Right hindlimb (tissue), 1 donor: ENCODE data around the gene EIF5AL1.
A peak's percentile ranks its signal among the peaks of the same experiment; 100 is the strongest.
"Not testable (repeated sequence)": the region's sequence is repeated elsewhere in the genome, so short reads cannot be mapped to it uniquely, and the experiment has no call there.

ENCODE experiments used
- DNase-seq: peaks from one replicate; pipeline ENCODE4 v3.0.0-alpha.2; 2018

EIF5AL1 gene

DNA sequence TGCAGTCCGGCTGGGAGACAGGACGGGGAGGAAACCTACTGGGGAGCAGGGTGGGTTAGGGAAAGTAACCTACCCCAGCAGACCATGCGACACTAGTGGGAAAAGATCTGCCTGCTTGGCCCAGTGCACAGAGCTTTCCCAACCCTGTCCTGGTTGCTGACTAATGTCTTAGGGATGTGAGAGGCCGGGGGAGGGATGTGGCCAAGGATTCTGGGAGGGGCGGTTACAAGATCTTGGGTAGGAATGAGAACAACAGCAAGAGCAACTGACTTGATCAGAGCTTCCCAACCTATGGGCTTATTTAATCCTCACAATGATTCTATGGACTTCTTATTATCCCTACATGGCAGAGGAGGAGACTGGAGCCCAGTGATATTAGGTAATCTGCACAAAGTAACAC, 24.0 kb upstream of the EIF5AL1 start:
- peak; percentile 57 for DNase-seq

DNA sequence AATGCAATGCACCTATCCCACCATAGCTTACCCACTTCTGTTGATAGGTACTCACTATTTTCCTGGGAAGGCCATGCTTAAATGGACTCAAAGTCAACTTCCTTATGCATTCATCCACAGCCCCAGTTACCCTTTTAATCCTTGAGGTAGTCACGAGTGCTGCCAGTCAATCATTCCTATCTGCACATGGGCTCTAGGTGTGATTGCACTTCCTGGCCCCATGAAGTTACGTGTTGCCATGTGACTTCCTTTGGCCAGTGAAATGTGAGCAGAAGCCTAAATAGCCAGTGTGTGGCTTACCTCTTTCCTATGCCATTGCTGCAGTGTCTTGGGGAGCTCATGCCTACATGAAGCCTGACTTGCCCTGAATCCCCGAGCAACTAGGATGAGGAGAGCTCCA, 23.5 kb upstream of the EIF5AL1 start:
- DNase-seq = no peak

DNA sequence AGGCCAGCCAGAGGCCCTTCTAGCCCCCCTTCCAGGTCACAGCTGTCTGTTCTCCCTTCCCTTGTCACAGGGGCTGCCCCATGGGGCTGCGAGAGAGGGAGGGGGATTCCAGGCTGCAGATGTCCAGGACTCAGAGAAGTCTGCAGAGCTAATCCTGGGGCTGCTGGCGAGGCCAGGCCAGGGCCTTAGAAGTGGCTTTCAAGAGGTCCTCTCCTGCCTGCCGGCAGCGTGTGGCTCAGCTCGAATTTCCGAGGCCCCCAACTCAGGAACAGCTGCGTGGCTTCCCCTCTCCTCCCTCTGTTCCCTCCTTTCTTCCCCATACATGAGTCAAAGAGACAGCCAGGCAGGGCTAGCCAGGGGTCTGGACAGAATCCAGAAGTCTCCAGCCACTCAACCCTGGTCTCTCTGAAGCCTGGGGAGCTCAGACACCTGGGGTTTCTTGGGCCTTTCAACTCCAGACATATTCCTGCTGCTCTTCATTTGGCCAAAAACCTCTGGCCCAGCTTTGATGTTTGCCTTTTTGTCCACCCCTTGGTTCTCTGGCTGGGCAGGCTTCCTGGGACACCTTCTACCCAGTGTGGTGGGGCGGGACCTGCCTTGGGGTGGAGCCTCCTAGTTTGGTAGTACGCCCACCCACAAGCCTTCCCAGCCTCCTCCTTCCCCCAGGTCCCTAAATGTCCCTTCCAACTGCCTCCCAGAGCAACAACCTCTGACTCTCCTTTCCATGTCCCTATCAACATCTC, 21.8 kb upstream of the EIF5AL1 start:
- peak; percentile 87 for DNase-seq

DNA sequence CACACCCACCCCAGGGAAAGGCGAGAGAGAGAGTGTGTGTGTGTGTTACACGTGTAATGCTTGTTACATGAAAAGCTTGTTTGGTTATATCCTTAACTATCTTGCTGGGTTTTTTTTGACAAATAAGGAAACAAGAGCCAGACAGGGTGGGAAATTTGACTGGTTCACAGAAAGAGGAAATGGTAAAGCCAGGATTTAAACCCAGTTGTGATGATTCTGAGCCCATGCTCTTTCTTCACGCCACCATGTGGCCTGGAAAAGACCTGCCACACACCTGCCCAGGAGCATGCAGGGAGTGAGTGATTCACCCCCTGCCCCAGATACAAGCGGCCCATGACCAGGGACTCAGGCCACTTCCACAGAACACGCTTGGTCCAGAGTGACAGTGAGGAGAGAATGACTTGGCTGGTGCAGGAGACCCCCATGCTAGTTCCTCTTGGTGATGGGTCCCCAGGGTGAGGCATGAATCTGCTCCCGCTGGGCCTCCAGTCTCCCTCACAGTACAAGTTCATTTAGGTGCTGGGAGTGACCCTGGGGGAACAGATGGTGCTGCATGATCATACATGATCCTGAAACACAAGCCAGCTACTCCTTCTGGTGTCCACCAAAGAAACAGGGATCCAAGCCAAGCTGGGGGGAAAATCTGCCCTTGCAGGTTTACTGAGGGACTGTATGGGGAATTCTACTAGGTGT, 21.0 kb upstream of the EIF5AL1 start:
- no peak for DNase-seq

DNA sequence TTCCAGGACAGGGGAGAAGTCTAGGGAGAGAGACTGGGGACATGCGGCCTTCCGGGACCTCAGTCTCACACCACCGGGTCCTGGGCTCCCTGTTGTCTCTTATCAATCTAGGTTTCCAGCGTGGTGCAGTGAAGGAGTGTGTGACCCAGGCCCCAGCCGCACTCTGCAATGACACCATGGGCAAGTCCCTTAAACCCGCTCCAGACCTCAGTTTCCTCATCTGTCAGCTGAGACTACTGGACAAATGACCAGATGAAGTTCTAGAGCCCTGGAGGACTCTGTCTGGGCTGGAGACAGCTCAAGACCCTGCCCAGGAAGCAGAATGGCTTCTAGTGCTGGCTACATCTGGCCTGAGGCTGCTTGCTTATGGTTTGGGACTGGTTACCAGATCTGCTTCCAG, 20.1 kb upstream of the EIF5AL1 start:
- no peak for DNase-seq

DNA sequence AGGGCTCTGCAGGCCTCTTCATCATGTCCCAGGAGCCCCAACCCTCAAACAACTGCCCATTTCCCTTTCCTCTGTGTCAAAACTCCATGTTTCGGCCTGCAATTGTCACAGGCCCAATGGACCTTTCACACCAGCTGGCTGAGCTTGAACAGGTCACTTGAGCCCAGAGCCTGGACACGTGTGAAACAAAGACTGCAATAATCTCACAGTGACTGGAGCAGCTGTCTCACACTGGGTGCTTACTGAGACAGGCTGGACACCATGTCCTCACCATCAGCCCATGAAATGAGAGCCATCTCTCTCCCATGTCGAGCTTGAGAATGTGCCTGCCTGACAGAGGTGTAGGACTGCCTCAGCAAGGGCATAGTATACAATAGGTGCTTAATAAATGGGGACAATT, 19.5 kb upstream of the EIF5AL1 start:
- no peak for DNase-seq

DNA sequence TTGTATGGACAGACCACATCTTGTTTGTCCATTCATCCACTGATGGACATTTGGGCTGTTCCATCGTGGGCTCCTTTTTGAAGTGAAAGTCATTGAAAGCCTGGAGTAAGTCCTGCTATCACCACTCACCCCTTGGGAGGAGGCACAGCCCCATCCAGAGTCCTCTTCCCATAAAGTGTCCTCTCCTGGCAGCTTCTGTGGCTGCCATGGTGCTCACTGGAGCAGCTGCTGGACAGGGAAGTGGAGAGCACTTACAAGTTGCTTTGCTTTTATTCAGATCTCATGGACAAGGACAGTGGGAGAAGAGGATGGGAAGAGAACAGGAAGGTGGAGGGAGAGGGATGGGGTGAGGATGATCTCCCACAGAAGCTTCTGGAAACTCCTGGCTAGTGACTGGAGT, 18.5 kb upstream of the EIF5AL1 start:
- no peak for DNase-seq

DNA sequence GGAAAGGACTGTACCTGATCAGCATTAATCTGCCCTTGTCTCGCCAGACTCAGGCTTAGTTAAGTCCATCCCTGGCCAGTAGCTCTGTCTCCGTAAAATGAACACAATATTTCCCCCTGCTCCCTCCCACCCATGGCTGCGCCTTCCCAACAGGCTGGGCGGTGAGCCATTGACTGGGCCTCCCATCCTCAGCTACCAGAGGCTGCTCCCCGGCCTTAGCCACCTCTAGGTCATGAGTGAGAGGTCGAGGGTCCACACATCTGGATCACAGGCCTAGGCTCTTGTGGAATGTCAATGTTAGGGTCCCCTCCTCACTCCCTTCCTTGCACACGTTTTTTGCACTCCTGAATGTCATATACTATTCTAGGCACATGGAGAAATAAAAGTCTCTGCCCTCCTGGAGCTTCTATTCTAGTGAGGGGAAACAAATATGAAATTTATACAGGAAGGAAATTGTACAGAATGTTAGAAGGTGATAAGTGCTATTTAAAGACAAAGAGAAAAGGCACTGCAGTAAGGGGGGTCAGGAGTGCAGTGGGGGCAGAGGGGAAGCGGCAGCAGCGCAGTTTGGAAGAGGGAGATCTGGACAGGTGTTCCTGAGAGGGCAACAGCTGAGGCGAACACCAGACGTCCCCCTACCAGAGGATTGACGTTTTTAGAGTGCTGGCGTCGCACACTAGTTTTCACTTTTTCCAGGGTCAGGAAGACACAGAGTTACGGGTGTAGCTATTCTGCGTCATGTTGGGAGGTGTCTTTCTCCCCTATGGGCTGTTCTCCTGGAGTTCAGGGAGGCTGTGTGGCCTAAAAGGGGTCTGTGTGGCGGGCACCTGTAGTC, 17.2 kb upstream of the EIF5AL1 start:
- DNase-seq = no peak

DNA sequence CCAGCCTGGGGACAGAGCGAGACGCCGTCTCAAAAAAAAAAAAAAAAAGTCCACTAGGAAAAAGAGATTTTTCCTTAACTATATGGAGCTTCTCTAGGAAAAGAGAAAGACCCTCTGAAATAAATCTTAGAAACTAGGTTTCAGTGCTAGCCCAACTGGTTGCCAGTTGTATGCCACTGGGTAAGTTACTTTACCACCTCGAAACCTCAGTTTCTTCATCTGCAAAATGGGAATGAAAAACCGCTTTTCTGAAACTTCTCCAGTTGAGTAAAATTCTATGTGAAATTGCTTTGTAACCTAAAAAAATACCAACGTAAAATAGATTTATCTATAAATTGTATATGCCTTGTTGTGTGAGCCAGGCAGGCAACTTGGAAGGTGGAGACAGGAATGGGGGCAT, 16.5 kb upstream of the EIF5AL1 start:
- no peak for DNase-seq

DNA sequence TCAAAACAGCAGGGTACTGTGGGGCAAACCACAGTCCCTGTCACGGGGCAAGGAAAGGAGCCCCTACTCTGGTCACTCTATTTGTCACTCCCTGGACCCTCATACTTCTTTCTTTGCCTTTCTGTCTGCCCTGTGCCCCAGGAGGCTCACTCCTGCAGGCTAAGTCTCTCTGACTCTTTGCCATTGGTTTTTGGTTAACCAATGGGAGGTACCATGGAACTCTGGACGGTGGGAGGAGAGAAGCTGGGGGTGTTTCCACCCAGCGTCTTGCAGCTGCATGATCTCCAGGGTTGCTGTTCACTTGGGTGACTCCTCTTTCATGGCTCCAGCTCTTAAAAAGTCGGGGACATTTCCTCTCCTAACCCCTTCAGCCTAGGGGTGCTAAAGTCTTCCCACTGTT, 15.4 kb upstream of the EIF5AL1 start:
- no peak for DNase-seq

DNA sequence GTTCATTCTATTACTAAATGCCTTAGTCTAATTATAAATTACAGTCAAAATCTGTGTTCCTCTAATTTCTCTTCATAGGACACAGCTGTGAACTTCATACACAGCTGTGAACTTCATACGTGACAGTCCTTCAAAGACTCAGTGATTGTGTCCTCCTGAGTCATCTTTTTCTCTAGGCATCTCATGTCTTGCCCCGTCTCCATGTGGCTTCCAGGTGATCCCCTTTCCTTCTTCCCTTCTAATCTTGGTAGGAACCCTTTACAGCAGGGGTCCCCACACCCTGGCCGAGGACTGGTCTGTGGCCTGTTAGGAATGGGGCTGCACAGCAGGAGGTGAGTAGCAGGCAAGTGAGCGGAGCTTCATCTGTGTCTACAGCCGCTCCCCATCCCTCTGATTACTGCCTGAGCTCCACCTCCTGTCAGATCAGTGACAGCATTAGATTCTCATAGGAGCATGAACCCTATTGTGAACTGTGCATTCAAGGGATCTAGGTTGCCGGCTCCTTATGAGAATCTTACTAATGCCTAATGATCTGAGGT, 14.0 kb upstream of the EIF5AL1 start:
- DNase-seq = no peak

DNA sequence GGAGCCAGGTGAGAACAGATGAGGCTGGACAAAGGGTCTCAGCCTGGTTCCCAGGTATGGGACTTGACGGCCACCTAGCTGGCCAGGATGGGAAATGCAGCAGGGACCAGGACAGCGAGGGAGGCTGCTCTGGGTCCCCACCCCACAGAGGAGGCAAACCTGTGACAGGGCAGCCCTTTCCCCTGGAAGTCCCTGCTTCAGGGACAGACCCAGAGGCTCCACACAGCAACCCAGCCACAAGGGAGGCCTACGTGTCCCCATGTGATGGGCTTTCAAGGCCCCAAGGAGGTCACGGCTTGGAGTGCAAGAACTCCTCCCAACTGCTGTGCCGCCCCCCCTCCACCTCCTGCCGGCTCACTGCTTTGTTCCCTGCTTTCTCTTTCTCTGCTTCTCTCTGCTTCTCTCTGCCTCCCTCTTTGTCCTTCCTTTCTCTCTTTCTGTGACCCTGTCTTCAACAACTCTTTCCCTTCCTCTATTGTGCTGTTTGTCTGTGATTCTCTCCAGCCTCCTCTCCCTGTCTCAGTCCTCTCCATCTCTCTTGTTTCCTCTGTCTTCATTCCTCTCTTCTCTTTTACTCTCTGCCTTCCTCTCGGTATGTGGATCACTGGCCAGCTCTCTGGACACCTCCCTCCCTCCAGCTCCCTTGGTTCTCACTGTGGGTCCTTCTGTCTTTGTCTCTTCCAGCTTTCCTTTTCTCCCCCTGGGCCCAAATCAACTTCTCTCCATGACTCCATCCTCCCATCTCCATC, 9.6 kb upstream of the EIF5AL1 start:
- DNase-seq = no peak

DNA sequence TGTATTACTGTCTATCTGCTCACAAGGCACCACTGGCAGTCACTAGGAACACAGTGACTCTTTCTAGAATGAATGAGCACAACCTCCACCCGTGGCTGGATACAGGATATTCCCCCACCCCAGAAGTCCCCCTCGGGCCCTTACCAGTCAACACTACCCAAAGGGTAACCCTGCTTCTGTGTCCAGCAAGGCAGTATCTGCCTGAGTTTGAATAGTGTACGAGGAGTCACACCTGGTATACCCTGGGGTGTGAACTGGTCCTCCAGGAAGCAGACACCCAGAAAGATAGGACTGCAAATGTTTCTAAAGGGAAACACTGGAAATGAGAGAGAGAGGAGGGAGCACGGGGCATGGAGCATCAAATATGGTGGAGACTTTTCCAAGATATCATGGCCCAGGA, 8.5 kb upstream of the EIF5AL1 start:
- not testable (repeated sequence) for DNase-seq

DNA sequence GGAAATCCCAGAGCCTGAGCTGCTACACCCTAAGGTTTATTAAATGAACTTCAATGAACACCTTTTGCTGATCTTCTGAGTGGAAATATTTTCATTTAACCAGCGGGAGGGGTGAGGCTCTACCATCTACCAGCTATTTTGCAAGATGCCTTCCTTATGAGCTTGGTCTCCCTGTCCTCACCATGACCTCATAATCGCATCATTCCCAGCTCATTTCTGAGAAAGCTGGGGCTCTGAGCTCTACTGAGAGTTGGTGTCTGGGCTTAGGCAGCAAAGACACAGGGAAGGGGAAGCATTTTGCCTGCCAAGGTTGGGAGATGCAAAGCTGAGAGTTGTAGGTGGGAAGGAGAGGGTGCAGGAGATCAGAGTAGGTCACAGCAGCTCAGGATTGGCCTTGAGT, 7.8 kb upstream of the EIF5AL1 start:
- DNase-seq = not testable (repeated sequence)

DNA sequence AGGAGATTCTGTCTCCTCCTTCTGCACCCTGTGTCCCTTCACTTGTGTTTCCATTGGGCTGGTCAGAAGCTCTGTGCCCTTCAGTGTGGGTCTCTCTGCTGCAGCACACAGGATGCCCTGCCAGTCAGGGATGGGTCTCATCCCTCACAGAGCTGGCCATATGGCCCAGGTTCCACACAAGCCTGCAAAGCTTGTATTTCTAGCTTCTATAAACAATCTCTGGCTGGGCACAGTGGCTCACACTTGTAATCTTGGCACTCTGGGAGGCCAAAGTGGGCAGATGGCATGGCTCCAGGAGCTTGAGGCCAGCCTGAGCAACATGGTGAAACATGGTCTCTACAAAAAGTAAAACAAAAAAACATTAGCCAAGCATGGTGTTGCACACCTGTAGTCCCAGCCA, 7.0 kb upstream of the EIF5AL1 start:
- DNase-seq = not testable (repeated sequence)

DNA sequence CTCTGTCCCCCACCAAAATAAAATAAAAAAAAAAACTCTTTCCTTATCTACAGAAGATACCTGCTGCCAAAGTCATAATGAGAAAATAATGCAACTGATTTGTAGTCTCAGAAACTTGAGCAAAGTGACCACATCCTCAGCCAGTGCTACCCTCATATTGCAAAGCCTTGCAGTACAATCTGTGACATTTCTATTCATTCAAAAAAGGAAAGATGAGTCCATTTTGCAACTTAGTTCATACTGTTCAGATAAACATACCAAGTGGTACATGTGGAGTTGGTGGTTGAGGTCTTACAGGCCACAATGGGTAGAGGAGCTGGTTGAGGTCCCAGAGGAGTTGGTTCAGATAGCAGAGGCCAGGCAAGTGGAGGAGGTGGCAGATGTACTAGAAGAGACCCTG, 6.5 kb upstream of the EIF5AL1 start:
- no peak for DNase-seq

DNA sequence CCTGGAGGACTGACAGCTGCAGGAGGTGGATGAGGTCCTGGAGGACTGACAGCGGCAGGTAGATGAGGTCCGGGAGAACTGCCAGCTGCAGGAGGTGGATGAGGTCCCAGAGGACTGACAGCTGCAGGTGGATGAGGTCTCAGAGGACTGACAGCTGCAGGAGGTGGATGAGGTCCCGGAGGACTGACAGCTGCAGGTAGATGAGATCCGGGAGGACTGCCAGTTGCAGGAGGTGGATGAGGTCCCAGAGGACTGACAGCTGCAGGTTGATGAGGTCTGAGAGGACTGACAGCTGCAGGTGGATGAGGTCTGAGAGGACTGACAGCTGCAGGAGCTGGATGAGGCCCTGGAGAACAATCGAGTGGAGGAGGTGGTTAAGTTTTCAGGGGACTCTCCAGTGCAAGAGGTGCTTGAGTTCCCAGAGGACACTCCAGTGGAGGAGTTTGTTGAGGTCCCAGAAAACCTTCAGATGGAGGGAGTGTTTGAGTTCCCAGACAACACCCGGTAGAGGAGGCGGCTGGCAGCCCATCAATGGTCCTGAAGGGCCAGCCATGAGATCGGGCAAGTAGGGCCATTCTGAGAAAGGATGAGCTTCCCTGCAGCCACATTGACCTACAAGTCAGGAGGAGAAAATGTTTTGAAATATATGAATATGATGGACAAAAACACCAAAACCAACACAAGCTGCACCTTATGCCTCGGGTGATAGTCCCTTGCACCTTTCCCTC, 4.7 kb upstream of the EIF5AL1 start:
- DNase-seq = no peak

DNA sequence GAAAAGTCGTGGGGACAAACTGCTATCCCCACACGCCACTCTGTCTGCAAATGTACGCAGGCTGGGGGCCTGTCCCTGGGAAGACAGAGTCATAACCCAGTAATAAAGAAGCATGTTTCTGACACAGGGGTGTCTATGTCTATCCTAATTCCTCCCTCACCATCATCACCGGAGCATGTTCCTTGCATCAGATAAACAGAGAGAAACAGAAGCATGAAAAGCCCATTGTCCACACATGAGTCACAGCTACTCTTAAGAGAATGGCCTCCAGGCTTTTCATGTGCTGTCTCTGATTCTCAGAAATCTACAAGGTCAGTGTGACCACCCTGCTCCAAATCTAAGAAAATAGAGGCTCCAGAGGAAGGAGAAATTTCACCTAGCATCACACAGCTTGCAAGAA, 4.1 kb upstream of the EIF5AL1 start:
- DNase-seq = not testable (repeated sequence)

DNA sequence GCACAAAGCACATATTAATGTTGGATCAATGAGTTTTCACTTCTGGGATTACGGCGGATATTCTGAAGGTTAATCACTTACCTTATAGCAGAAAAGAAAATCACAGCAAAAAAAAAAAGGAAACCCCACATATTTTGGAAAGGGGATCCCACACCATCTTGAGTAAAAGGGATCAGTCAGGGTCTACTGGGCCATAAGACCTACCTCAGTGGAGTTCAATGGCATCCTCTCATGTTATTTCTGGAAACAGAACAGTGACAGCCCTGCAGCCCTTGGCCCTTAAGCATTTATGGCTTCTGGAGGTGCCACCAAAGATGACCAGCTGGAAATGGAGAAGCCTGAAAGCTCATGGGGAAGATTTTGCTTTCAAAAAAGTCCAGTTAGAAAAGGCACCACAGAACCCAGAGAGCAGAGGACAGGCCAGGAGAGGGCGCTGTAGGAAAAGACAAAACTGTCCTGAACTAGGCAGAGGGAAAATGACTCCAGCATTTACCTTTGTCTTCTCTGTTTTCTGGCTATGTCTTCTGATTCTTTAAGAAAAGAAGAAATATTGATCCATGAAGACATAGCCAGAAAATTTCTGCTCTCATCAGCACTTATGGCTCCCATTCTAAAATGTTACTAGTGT, 2.9 kb upstream of the EIF5AL1 start:
- not testable (repeated sequence) for DNase-seq

DNA sequence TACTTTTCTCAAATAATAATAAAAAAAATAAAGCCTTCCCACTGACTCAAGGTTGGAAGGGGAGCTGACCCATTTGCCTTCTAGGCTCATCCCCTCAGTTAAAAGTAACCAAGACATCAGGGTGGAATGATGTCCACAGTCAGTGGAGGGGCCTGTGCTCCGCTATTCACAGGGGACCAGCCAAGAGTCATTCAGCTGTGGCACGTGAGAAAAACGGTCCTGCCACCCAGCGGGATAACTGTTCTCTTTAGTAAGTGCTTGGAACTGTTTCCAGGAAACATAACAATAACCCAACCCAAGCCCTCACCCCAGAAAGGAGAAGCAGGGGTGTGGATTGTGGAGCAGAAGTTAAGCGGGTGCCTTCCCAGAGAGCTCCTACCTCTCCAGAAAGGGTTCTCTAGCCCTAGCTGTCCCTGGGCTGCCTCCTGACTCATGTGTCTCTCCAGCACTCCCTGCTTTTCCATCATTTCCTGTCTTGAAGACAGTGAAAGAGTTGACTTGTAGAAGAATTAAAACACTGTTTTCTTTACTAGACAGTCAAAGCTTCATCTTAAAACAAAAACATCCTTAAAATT, 2.3 kb upstream of the EIF5AL1 start:
- DNase-seq = not testable (repeated sequence)
